HepG2 (cell line): ENCODE data around the gene ZMYND19. TPM values are rescaled to one million over a fixed set of nuclear protein-coding genes. Genes with fewer than 3 reads are reported as not detected.

Source experiments
- ATAC-seq: fragments of 200-7000 bp; cut with Tn5 transposase; 3 replicates; pipeline ENCODE4 v1.9.1; 2020; ENCODE audit warnings: mild to moderate bottlenecking, moderate library complexity
- BruUV-seq: library from RNA; stranded (reverse); fragments of 400-500 nt; replicated peaks from 2 replicates; lab custom pipeline; 2021; lab: Mats Ljungman, UMichigan
- CTCF ChIA-PET: fragments of 300-600 bp; formaldehyde crosslinking; extraction: SDS; loops from one replicate; lab custom pipeline; 2021; ENCODE audit warnings: low total read pairs, inconsistent platforms, low intra/inter-chr PET ratio; lab: Yijun Ruan, JAX
- POLR2A ChIA-PET: fragments of 350-600 bp; sonication (Branson Sonifier 250); formaldehyde crosslinking; loops from one replicate; lab custom pipeline; 2020; ENCODE audit warnings: antibody characterized with exemption, inconsistent platforms; lab: Yijun Ruan, JAX
- DNase-seq: peaks from one replicate; pipeline ENCODE4 v3.0.0-alpha.2; 2015; ENCODE audit warnings: low spot score
- FAIRE-seq: peaks from 3 replicates; lab custom pipeline; 2011; peaks lifted over from hg19 to GRCh38; lab: Jason Lieb, UNC
- H2AFZ ChIP-seq: one replicate; pipeline ENCODE4 v1.6.1; 2011; ENCODE audit warnings: low read length, inconsistent platforms
- H3K27ac ChIP-seq: fragments of 300-600 bp; 3 replicates; pipeline ENCODE4 v1.8.0; 2011; ENCODE audit warnings: mixed run types, mild to moderate bottlenecking, mixed read lengths, low read length, inconsistent platforms; ENCODE audit not compliant: insufficient read depth; ENCODE audit errors: extremely low read length
- H3K27me3 ChIP-seq, 2 experiments: fragments of 200-600 bp in 1 of 2; 2 replicates in 1 of 2; 3 replicates in 1 of 2; pipeline versions ENCODE4 v1.6.0 to v1.8.0; 2011; ENCODE audit warnings: low read length in 2 of 2, mild to moderate bottlenecking in 2 of 2, moderate library complexity in 2 of 2, inconsistent platforms in 1 of 2; ENCODE audit not compliant: insufficient read depth in 2 of 2, control insufficient read depth in 1 of 2
- H3K36me3 ChIP-seq, 2 experiments: fragments of 200-600 bp in 1 of 2; replicated peaks in 1 of 2; 2 replicates in 1 of 2; 3 replicates in 1 of 2; pipeline versions ENCODE4 v1.5.1 to v1.8.0; 2011; ENCODE audit warnings: low read length in 2 of 2, inconsistent platforms in 1 of 2; ENCODE audit not compliant: insufficient read depth in 2 of 2, control insufficient read depth in 1 of 2
- H3K4me1 ChIP-seq: 2 replicates; pipeline ENCODE4 v1.5.1; 2012; ENCODE audit warnings: low read length, inconsistent platforms; ENCODE audit not compliant: insufficient read depth
- H3K4me2 ChIP-seq: 2 replicates; pipeline ENCODE4 v1.6.0; 2011; ENCODE audit warnings: low read depth, low read length, inconsistent platforms
- H3K4me3 ChIP-seq, 3 experiments: fragments of 200-600 bp in 1 of 3; sonication (generic), shearing (Covaris generic) in 1 of 3; replicated peaks in 1 of 3; 2 replicates each; pipeline ENCODE4 v1.5.1; 2011 to 2016; ENCODE audit warnings: low read length in 3 of 3, inconsistent platforms in 2 of 3, low read depth in 2 of 3, mild to moderate bottlenecking in 2 of 3, control low read depth in 1 of 3, mixed read lengths in 1 of 3; ENCODE audit not compliant: insufficient read depth in 1 of 3
- H3K79me2 ChIP-seq: one replicate; pipeline ENCODE4 v1.6.1; 2011; ENCODE audit warnings: low read length, inconsistent platforms; ENCODE audit not compliant: insufficient read depth
- H3K9ac ChIP-seq: 2 replicates; pipeline ENCODE4 v1.6.0; 2011; ENCODE audit warnings: mild to moderate bottlenecking, low read depth, low read length, inconsistent platforms; ENCODE audit not compliant: insufficient read depth
- H3K9me3 ChIP-seq: 2 replicates; pipeline ENCODE4 v1.5.1; 2012; ENCODE audit warnings: mild to moderate bottlenecking, low read length
- H4K20me1 ChIP-seq: 2 replicates; pipeline ENCODE4 v1.6.0; 2011; ENCODE audit warnings: inconsistent platforms, mild to moderate bottlenecking, low read length, moderate library complexity; ENCODE audit not compliant: insufficient read depth
- BCL6 ChIP-seq: IDR thresholded peaks from 2 replicates; pipeline ENCODE4 v1.6.1; 2016; ENCODE audit warnings: missing genetic modification reagents, missing compliant biosample characterization
- CBFB ChIP-seq: sonication (generic); formaldehyde crosslinking; IDR thresholded peaks from 2 replicates; pipeline ENCODE4 v1.4.0; 2020; ENCODE audit warnings: missing genetic modification reagents
- KAT8 ChIP-seq: IDR thresholded peaks from 2 replicates; pipeline ENCODE4 v1.6.1; 2016; ENCODE audit warnings: missing genetic modification reagents, missing compliant biosample characterization
- MYNN ChIP-seq: sonication (generic); formaldehyde crosslinking; IDR thresholded peaks from 2 replicates; pipeline ENCODE4 v1.4.0; 2020; ENCODE audit warnings: mild to moderate bottlenecking, low read depth, missing genetic modification reagents
- PHF8 ChIP-seq: sonication (generic); formaldehyde crosslinking; IDR thresholded peaks from 2 replicates; pipeline ENCODE4 v1.5.0; 2020; ENCODE audit warnings: missing genetic modification reagents
- RFX5 ChIP-seq: IDR thresholded peaks from 2 replicates; pipeline ENCODE4 v1.6.1; 2011; ENCODE audit warnings: low read depth, low read length, improper control_type of control experiment
- SSRP1 ChIP-seq: IDR thresholded peaks from 2 replicates; pipeline ENCODE4 v1.6.1; 2016; ENCODE audit warnings: control low read depth
- ZNF598 ChIP-seq: sonication (generic); formaldehyde crosslinking; IDR thresholded peaks from 2 replicates; pipeline ENCODE4 v1.5.1; 2020; ENCODE audit warnings: mild to moderate bottlenecking, missing genetic modification reagents, borderline replicate concordance
- ZNF678 ChIP-seq: sonication (generic); formaldehyde crosslinking; IDR thresholded peaks from 2 replicates; pipeline ENCODE4 v1.4.0; 2020; ENCODE audit warnings: mild to moderate bottlenecking, missing genetic modification reagents
- WGBS: methylation state at CpG from one replicate; pipeline ENCODE4 v1.1.6; 2017; ENCODE audit warnings: low lambda C conversion rate; 5-methylcytosine and 5-hydroxymethylcytosine counted together
- in situ Hi-C: cut with HindIII; loops from 2 replicates; pipeline ENCODE4 v1.10.0; 2017; ENCODE audit warnings: low pct_unique_long_range_greater_than_20kb; ENCODE audit not compliant: extremely low pct_ligation_motif_present
- intact Hi-C: fragments of 100-400 bp; cut with micrococcal nuclease; formaldehyde crosslinking; loops from one replicate; pipeline ENCODE4 v1.10.0; 2022; ENCODE audit not compliant: unreplicated experiment
- polyA plus RNA-seq, 8 experiments: library from polyadenylated mRNA; depleted of rRNA in 3 of 8; stranded (reverse) in 7 of 8; unstranded in 1 of 8; fragments of >200 nt; fragmentation: Illumina TruSeq in 4 of 8; extraction: Trizol in 4 of 8; gene quantifications; 2 replicates each; pipeline versions ENCODE4 v1.2.1 to v1.2.3, GENCODE V29; 2011 to 2016; ENCODE audit warnings: low read depth in 4 of 8, missing spikeins in 1 of 8, mixed read lengths in 1 of 8; ENCODE audit not compliant: insufficient read depth in 1 of 8
- total RNA-seq, 5 experiments: library from RNA; depleted of rRNA; stranded (reverse); fragments of >200 nt; fragmentation: Illumina TruSeq; extraction: Trizol; gene quantifications; 2 replicates each; pipeline ENCODE4 v1.2.3, GENCODE V29; 2016; ENCODE audit warnings: low read depth in 1 of 5
- TF ChIP-seq, protein P1 (sequence below): sonication (generic); formaldehyde crosslinking; IDR thresholded peaks from 2 replicates; pipeline ENCODE4 v1.5.0; 2020; ENCODE audit warnings: missing genetic modification reagents, mild to moderate bottlenecking, borderline replicate concordance
- TF ChIP-seq, protein P2 (sequence below): sonication (generic); formaldehyde crosslinking; IDR thresholded peaks from one replicate; pipeline ENCODE4 v1.5.1; 2020; ENCODE audit warnings: mild to moderate bottlenecking, missing genetic modification reagents; ENCODE audit errors: not compliant biosample characterization

The ZMYND19 gene
- total and polyA plus RNA-seq, 2 of the 13 experiments (the other 11 are each of a cell fraction or from before 2014, with no cell fraction given) = 21.3 to 38.7 TPM

DNA sequence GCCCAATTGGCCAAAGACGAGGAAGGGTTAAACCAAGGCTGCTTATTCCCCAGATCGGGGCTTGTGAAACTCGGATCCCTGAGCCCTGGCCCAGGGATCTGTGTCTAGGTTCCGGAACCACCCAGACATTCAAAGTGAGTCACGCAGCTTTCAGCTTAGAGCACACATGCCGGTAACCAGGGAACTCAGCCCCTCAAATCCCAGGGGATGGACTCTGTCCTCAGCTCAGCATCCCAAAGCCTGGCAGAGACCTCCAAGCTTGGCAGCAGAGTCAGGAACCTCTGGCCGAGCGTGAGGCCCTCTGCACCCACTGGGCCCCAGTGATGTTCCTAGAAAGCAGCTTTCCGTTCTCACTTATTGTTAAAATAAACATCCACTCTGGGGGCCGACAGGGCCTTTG lies 45.2 kb downstream of the ZMYND19 start:
- no peak for DNase-seq
- H3K79me2 ChIP-seq = no peaks in the 10 kb centered on the region
- peaks cover 10% of the 10 kb centered on the region; the same call in 1 of the 2 replicates for H3K9me3 ChIP-seq
- no peak overlapping the region for H3K4me3 ChIP-seq
- no TSS peak for BruUV-seq
- H3K36me3 ChIP-seq = no peaks in the 10 kb centered on the region
- CTCF ChIA-PET = no interaction called here
- H4K20me1 ChIP-seq = no peaks in the 10 kb centered on the region
- no peak for ATAC-seq
- TF ChIP-seq SSRP1 (CRISPR knock-in tag) = no peak
- TF ChIP-seq PHF8 (CRISPR knock-in tag) = no peak
- no peak for TF ChIP-seq RFX5
- TF ChIP-seq, protein P1, sequence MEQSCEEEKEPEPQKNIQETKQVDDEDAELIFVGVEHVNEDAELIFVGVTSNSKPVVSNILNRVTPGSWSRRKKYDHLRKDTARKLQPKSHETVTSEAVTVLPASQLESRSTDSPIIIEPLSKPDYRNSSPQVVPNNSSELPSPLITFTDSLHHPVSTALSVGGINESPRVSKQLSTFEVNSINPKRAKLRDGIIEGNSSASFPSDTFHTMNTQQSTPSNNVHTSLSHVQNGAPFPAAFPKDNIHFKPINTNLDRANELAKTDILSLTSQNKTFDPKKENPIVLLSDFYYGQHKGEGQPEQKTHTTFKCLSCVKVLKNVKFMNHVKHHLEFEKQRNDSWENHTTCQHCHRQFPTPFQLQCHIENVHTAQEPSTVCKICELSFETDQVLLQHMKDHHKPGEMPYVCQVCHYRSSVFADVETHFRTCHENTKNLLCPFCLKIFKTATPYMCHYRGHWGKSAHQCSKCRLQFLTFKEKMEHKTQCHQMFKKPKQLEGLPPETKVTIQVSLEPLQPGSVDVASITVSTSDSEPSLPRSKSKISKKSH (CRISPR knock-in tag) = peak; percentile 10; the same call in 1 of the 2 replicates
- TF ChIP-seq MYNN = no peak
- TF ChIP-seq BCL6 = peak; percentile 59; the same call in 1 of the 2 replicates
- TF ChIP-seq KAT8 (CRISPR knock-in tag) = no peak
- TF ChIP-seq CBFB (CRISPR knock-in tag) = no peak
- TF ChIP-seq, protein P2, sequence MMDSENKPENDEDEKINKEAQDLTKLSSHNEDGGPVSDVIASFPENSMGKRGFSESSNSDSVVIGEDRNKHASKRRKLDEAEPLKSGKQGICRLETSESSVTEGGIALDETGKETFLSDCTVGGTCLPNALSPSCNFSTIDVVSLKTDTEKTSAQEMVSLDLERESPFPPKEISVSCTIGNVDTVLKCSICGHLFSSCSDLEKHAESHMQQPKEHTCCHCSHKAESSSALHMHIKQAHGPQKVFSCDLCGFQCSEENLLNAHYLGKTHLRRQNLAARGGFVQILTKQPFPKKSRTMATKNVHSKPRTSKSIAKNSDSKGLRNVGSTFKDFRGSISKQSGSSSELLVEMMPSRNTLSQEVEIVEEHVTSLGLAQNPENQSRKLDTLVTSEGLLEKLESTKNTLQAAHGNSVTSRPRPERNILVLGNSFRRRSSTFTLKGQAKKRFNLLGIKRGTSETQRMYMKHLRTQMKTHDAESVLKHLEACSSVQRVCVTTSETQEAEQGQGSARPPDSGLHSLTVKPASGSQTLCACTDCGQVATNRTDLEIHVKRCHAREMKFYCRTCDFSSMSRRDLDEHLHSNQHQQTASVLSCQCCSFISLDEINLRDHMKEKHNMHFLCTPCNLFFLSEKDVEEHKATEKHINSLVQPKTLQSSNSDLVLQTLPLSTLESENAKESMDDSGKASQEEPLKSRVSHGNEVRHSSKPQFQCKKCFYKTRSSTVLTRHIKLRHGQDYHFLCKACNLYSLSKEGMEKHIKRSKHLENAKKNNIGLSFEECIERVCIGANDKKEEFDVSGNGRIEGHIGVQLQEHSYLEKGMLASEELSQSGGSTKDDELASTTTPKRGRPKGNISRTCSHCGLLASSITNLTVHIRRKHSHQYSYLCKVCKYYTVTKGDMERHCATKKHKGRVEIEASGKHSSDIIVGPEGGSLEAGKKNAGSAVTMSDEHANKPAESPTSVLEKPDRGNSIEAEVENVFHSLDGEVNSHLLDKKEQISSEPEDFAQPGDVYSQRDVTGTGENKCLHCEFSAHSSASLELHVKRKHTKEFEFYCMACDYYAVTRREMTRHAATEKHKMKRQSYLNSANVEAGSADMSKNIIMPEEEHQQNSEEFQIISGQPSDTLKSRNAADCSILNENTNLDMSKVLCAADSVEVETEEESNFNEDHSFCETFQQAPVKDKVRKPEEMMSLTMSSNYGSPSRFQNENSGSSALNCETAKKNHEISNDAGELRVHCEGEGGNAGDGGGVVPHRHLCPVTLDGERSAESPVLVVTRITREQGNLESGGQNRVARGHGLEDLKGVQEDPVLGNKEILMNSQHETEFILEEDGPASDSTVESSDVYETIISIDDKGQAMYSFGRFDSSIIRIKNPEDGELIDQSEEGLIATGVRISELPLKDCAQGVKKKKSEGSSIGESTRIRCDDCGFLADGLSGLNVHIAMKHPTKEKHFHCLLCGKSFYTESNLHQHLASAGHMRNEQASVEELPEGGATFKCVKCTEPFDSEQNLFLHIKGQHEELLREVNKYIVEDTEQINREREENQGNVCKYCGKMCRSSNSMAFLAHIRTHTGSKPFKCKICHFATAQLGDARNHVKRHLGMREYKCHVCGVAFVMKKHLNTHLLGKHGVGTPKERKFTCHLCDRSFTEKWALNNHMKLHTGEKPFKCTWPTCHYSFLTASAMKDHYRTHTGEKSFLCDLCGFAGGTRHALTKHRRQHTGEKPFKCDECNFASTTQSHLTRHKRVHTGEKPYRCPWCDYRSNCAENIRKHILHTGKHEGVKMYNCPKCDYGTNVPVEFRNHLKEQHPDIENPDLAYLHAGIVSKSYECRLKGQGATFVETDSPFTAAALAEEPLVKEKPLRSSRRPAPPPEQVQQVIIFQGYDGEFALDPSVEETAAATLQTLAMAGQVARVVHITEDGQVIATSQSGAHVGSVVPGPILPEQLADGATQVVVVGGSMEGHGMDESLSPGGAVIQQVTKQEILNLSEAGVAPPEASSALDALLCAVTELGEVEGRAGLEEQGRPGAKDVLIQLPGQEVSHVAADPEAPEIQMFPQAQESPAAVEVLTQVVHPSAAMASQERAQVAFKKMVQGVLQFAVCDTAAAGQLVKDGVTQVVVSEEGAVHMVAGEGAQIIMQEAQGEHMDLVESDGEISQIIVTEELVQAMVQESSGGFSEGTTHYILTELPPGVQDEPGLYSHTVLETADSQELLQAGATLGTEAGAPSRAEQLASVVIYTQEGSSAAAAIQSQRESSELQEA (CRISPR knock-in tag) = no peak
- TF ChIP-seq ZNF598 (CRISPR knock-in tag) = no peak
- no peak for TF ChIP-seq ZNF678 (CRISPR knock-in tag)
- no peak overlapping the region for H3K4me2 ChIP-seq
- H3K27ac ChIP-seq = no peak overlapping the region
- intact Hi-C loops = no loop called here
- POLR2A ChIA-PET = no interaction called here
- no peak overlapping the region for H3K9ac ChIP-seq
- WGBS = 55% methylated on average over 4 of the region's 10 CpGs
- peaks cover 8% of the 10 kb centered on the region for H3K4me1 ChIP-seq
- H2AFZ ChIP-seq = no peak overlapping the region
- in situ Hi-C loops = no loop called here
- peaks cover 0 to 2% of the 10 kb centered on the region in 2 experiments; a peak in 2 of 5 replicates for H3K27me3 ChIP-seq
- no peak for FAIRE-seq
